GM19395 (cell line): ENCODE measurements around the gene GPR158.
"Not testable (repeated sequence)": the region's sequence is repeated elsewhere in the genome, so short reads cannot be mapped to it uniquely, and the experiment has no call there.

Experiments used
- ATAC-seq: cut with Tn5 transposase; IDR thresholded peaks from one replicate; pipeline ENCODE4 v1.9.1; 2021; ENCODE audit warnings: mild to moderate bottlenecking, moderate library complexity; ENCODE audit not compliant: unreplicated experiment

Gene GPR158

GRCh38 chr10:25174461-25175230, at the start of gene GPR158:
Gene GPR158 (plus strand): TSS chr10:25175001. CDS start chr10:25175421, 420 bp downstream.
- ATAC-seq = peak; percentile 64

GRCh38 chr10:25125201-25125611, 49.6 kb upstream of the GPR158 start:
- ATAC-seq = no peak

GRCh38 chr10:25129592-25129991, 45.2 kb upstream of the GPR158 start:
- ATAC-seq = no peak

- ATAC-seq = no peak
Observed at GRCh38 chr10:25130906-25131305, 43.9 kb upstream of the GPR158 start.

GRCh38 chr10:25142116-25142864, 32.5 kb upstream of the GPR158 start:
- no peak for ATAC-seq

- ATAC-seq = no peak
Observed at GRCh38 chr10:25157650-25158049, 17.2 kb upstream of the GPR158 start.

- ATAC-seq = no peak
Observed at GRCh38 chr10:25159591-25159990, 15.2 kb upstream of the GPR158 start.

- no peak for ATAC-seq
Observed at GRCh38 chr10:25162391-25162790, 12.4 kb upstream of the GPR158 start.

GRCh38 chr10:25163464-25163863, 11.3 kb upstream of the GPR158 start:
- ATAC-seq = not testable (repeated sequence)

GRCh38 chr10:25169740-25170139, 5.1 kb upstream of the GPR158 start:
- no peak for ATAC-seq

- ATAC-seq = no peak
Observed at GRCh38 chr10:25170627-25171026, 4.2 kb upstream of the GPR158 start.

- ATAC-seq = no peak
Observed at GRCh38 chr10:25175527-25176420, 973 bp downstream of the GPR158 start.

- no peak for ATAC-seq
Observed at GRCh38 chr10:25176421-25176968, 1.7 kb downstream of the GPR158 start.

- ATAC-seq = no peak
Observed at GRCh38 chr10:25177093-25177753, 2.4 kb downstream of the GPR158 start.

- no peak for ATAC-seq
Observed at GRCh38 chr10:25177754-25178135, 2.9 kb downstream of the GPR158 start.

- no peak for ATAC-seq
Observed at GRCh38 chr10:25178411-25178810, 3.6 kb downstream of the GPR158 start.

- no peak for ATAC-seq
Observed at GRCh38 chr10:25180801-25181200, 6.0 kb downstream of the GPR158 start.

GRCh38 chr10:25182636-25183035, 7.8 kb downstream of the GPR158 start:
- no peak for ATAC-seq

- no peak for ATAC-seq
Observed at GRCh38 chr10:25191162-25191895, 16.5 kb downstream of the GPR158 start.

GRCh38 chr10:25198151-25198550, 23.4 kb downstream of the GPR158 start:
- no peak for ATAC-seq
